ENCODE data around the gene PPP1R12C.

- TF ChIP-seq, protein P1, sequence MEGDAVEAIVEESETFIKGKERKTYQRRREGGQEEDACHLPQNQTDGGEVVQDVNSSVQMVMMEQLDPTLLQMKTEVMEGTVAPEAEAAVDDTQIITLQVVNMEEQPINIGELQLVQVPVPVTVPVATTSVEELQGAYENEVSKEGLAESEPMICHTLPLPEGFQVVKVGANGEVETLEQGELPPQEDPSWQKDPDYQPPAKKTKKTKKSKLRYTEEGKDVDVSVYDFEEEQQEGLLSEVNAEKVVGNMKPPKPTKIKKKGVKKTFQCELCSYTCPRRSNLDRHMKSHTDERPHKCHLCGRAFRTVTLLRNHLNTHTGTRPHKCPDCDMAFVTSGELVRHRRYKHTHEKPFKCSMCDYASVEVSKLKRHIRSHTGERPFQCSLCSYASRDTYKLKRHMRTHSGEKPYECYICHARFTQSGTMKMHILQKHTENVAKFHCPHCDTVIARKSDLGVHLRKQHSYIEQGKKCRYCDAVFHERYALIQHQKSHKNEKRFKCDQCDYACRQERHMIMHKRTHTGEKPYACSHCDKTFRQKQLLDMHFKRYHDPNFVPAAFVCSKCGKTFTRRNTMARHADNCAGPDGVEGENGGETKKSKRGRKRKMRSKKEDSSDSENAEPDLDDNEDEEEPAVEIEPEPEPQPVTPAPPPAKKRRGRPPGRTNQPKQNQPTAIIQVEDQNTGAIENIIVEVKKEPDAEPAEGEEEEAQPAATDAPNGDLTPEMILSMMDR (IDR thresholded peaks at IDR 0.05): no peak
- no peak for TF ChIP-seq POLR2A (IDR thresholded peaks at IDR 0.05)
Measured at GRCh38 chr19:55081770-55082019, 35.7 kb downstream of the PPP1R12C start.

Data from Peyer's patch (tissue), 4 donors.